Stomach (tissue), 4 donors: ENCODE data around the gene ROS1.

ENCODE experiments used
- EP300 ChIP-seq: sonication (generic); formaldehyde crosslinking; IDR thresholded peaks from one replicate; pipeline ENCODE4 v1.6.1; 2017; ENCODE audit warnings: antibody characterized with exemption
- POLR2A ChIP-seq, 4 donors: fragments of 450-650 bp; IDR thresholded peaks; one replicate each; pipeline ENCODE4 v1.6.1; 2016; ENCODE audit warnings: antibody characterized with exemption in 4 of 4, control low read depth in 2 of 4, mild to moderate bottlenecking in 1 of 4, moderate library complexity in 1 of 4
- POLR2AphosphoS5 ChIP-seq, 3 donors: sonication (generic); formaldehyde crosslinking; IDR thresholded peaks; one replicate each; pipeline ENCODE4 v1.6.1; 2016; ENCODE audit warnings: antibody characterized with exemption in 3 of 3
- TF ChIP-seq, protein P1 (sequence below), 7 experiments: fragments of 450-650 bp in 4 of 7; fragments of 200-600 bp in 3 of 7; sonication (generic) in 3 of 7; IDR thresholded peaks; one replicate each; pipeline ENCODE4 v1.5.1; 2016 to 2019; ENCODE audit warnings: antibody characterized with exemption in 7 of 7, control low read depth in 2 of 7, mild to moderate bottlenecking in 1 of 7

DNA sequence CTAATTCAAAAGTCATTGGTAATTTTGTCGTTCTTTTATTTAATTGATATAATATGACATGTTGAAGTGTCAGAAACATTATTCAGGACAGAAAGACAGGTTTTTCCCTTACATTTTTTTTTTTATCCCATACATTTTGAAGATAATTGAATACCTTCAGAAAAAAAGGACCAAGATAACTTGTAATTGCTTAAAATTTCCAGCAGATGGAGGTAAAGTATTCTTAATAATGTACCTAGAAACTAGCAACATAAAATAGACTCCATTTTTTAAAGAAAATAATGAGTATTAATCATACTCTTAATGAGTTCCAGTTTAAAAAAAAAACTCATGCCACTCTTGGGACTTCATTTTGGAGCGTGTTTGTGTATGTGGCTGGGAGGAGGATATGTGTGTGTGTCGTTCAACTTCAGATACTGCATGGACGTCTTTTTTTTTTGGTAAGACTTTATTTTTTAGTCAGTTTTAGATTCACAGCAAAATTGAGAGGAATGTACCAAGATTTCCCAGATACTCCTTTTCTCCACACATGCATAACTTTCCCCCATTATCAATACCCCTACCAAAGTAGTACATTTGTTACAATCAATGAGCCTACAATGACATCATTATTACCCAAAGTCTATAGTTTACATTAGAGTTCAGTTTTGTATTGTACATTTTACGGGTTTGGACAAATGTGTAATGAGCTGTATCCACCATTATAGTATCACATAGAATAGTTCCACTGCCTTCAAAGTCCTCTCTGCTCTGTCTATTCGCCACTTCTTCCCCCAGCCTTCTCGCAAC is 79.4 kb downstream of the ROS1 start:
- TF ChIP-seq, protein P1, sequence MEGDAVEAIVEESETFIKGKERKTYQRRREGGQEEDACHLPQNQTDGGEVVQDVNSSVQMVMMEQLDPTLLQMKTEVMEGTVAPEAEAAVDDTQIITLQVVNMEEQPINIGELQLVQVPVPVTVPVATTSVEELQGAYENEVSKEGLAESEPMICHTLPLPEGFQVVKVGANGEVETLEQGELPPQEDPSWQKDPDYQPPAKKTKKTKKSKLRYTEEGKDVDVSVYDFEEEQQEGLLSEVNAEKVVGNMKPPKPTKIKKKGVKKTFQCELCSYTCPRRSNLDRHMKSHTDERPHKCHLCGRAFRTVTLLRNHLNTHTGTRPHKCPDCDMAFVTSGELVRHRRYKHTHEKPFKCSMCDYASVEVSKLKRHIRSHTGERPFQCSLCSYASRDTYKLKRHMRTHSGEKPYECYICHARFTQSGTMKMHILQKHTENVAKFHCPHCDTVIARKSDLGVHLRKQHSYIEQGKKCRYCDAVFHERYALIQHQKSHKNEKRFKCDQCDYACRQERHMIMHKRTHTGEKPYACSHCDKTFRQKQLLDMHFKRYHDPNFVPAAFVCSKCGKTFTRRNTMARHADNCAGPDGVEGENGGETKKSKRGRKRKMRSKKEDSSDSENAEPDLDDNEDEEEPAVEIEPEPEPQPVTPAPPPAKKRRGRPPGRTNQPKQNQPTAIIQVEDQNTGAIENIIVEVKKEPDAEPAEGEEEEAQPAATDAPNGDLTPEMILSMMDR (IDR thresholded peaks at IDR 0.05), result peak in 4 of 7 experiments; percentile 27 to 54 (median 46)
- TF ChIP-seq POLR2AphosphoS5 (IDR thresholded peaks at IDR 0.05) (no peak), EP300 (no peak), POLR2A (IDR thresholded peaks at IDR 0.05) (no peak)
